GM21529 (cell line): Measurements from ENCODE around the gene RNPS1.

Experiments used
- ATAC-seq: cut with Tn5 transposase; IDR thresholded peaks from one replicate; pipeline ENCODE4 v1.9.1; 2021; ENCODE audit not compliant: unreplicated experiment

RNPS1 gene

DNA sequence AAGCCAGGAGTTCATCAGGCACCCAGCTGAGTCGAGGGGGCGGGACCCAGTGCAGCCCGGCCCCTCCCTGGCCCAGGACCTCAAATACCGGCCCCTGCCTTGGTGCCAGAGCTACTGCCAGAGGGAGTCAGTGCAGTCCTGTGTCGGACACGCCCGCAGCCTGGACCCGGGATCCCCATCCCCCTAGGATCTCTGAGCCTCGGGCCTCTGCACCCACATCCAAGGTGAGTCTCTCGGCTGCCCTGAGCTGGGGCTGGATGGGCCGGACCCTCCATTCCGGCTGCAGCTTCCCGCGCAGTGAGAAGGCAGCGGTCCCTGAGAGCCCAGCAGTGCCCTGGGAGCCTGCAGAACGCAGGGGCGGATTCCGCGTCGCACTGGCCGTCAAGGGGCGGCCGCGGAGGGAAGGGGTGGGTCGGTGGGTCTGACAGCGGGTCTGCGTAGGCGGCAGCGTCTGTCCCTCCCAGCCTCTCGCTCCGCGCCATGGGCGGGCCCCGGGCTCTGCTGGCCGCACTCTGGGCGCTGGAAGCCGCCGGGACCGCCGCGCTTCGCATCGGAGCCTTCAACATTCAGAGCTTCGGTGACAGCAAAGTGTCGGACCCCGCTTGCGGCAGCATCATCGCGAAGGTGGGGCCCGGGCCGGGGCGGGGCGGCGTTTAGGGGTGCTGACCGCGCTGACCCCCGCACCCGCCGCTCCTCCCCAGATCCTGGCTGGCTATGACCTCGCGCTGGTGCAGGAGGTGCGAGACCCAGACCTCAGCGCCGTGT, 31.4 kb downstream of the RNPS1 start, which contains the start of gene DNASE1L2:
TSS of gene DNASE1L2 (plus strand) at position 108 of the 765 bp plus-strand sequence. CDS start at position 481, 373 bp downstream.
- ATAC-seq: no peak

DNA sequence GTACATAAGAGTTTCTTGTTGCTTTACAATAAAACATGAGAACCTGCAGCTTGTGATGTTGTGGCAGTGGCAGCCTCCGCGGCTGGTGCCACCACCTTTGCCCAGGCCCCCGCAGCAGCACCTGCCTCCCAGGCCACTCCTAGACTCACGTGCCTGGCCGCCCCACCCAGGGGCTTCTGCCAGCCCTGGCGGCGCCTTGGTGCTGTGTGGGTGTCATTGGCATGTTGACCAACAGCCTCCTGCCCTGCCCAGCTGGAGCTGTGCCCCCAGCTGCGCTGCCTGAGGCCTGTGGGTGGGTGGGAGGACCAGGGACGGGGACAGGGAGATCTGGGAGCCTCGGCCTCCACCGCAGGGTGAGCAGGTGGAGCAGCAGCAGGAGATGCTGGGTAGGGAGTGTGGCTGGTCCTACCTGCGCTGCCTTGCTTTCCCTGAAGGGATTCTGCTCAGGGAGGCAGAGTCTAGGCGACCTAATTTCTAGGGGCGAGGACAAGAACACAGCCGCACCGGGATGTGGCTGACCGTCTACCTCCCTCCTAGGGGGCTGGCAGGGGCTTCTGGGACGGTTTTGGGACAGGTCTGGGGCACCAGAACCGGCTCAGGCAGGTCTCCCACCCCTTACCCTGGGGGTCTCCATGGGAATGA, 32.1 kb downstream of the RNPS1 start:
- no peak for ATAC-seq

GRCh38 chr16:2235234-2235651, 32.7 kb downstream of the RNPS1 start:
- ATAC-seq: no peak

- ATAC-seq: no peak
Measured at GRCh38 chr16:2234813-2235170, 33.1 kb downstream of the RNPS1 start.

GRCh38 chr16:2233872-2234812, 33.8 kb downstream of the RNPS1 start:
- no peak for ATAC-seq

- ATAC-seq: no peak
Measured at GRCh38 chr16:2233046-2233775, 34.7 kb downstream of the RNPS1 start.

DNA sequence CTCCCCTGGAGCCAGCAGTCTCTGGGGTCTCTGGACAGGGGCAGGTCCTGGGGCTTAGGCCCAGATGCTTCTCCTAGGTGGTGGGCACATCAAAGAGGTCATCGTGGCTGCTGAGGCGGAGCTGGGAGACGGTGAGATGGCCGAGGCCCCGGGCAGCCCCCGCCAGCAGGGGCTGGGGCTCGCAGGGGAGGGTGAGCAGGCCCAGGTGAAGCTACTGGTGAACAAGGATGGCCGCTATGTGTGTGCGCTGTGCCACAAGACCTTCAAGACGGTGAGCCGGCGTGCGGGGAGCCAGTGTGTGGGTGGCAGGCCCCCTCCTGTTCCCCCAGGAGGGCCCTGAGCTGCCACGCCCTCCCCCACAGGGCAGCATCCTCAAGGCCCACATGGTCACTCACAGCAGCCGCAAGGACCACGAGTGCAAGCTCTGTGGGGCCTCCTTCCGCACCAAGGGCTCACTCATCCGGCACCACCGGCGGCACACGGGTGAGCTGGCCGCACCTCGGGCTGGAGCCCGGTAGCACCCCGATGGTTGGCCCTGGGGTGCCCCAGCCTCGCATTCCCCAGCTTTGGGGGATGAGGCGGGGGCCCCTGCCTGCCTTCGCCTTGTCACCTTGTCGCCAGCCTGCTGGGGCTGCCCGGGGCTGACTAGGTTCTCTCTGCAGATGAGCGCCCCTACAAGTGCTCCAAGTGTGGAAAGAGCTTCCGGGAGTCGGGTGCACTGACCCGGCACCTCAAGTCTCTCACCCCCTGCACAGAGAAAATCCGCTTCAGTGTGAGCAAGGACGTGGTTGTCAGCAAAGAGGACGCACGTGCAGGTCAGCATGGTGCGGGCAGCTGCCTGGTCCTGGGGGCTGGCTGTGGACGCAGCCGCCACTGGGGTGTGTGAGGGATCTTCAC, 35.6 kb downstream of the RNPS1 start:
- no peak for ATAC-seq

DNA sequence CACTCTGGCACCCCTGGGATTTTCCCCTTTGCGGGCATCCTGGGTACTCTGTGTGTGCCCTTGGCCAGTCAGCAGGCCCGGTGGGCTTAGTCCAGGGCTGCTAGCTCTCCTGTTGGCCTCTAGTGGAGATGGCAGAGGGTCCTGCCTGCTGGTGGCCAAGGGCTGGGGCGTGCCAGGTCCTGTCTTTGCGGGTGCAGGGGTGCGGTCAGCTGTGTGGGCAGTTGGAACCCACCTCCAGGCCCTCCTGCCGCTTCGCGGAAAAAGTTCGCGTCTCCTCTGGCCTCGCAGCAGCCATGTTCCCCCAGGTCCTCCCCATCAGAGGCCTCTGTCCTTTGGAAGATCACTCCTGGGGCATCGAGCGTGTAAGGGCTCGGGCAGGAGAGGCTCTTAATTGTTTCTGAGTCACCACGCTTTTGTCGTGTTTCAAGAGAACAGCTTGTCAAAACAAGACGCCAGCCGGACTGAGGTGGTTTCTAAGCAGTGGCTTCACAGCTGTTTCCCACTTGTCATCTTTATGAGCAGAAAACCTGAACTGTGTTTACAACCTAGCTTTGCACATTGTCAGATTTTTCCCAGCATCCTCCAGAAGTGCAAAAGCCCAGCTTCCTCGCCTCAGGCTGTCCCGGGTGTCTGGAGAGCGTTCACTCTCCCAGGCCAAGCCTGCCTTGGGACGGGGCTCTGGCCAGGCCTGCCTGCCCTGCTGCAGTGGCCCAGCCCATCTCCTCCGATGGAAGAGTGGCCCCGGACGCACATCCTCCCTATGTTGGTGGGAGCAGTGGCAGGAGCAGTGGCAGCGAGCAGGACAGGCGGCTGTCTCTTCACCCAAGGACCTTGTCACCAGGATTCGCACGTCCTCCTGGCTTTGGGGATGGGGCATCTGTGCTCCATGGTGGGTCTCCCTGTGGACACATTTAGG, 36.7 kb downstream of the RNPS1 start:
- ATAC-seq: no peak

DNA sequence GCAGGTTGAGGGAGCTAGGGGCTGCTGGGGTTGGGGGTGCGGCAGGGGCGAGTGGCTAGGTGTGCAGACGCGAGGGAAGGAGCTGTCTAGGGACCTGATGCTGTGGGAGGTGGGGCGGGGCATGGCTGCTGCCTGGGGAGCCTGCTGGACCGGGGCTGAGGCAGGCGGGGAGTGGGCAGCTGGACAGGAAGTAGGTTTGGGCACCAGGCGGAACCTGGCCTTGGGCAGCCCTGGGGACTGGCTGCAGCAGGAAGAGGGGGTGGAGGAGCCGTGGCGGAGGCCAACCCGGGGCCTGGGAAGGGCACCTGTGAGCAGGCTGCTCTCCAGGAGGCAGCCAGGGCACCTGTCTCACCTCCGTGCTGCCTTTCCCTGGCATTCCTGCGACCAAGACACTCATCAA, 37.5 kb downstream of the RNPS1 start:
- ATAC-seq: no peak

DNA sequence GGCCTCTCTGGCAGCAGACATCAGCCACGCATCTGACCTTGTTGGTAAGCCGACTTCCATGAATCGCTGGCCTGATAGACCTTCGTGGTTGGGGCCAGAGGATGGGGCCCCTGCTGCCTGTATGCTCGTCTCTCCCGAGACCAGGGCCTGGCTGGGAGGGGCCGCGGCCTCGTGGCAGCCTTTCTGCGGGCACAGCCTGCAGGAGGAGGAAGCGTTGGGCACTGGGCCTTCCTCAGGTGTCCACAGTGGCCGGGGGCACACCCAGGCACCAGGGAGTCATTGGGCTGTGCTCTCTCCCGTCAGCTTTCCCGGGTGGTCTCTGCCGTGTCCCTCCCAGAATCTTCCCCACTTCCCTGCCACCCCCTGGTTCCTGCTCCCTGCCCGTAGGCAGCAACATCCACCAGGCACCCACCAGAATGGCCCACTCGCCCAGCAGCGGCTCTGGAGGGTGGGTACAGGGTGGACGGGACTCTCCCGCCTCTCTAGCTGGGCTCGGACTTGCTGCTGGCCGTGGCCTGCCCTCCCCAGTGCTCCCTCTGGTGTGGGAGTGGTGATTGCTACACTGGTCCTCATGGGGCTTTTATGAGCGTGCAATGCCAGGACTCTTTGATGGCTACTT, 38.2 kb downstream of the RNPS1 start:
- no peak for ATAC-seq

DNA sequence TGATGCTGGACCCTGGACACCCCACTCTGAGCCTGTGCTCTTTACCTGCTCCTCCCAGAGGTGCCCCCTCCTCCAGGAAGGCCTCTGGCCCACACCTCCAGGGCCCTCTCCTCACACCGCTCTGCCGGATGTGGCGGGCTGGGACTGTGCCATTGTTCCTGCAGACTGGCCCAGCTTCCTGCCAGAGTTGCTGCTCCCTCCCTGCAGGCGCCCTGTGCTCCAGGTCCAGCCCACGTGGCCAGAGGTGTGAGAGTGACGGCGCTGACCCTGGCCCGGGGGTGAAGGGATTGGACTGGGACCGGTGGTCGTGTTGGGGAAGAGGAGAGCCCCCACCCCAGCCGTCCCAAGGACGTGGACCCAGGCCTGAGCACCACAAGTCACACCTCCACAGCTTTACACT, 38.8 kb downstream of the RNPS1 start:
- no peak for ATAC-seq

DNA sequence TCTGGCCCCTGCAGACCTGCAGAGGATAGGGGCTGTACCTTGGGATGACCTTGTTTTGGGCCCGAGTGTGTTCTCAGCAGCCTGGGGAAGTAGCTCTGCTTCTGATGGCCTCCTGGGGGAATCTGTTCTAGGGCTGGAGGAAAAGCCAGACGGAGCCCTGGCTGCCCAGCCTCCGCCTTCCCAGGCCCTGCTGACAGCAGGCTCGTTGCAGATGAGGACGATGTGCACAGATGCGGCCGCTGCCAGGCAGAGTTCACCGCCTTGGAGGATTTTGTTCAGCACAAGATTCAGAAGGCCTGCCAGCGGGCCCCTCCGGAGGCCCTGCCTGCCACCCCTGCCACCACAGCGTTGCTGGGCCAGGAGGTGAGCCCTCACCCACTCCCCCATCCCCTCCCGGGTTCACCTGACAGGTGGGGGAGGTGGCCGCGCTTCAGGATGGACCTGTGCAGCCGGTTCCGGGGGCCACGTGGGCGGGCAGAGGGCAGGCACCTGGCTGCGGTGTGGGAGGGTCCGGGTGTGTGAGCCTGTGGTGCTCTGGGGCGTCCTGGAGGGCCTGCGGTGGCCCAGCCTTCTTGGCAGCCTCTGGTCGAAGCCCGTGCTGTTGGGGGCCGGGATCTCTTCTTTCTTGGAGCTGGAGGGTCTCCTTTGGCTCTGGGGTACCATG, 39.6 kb downstream of the RNPS1 start:
- ATAC-seq: no peak

DNA sequence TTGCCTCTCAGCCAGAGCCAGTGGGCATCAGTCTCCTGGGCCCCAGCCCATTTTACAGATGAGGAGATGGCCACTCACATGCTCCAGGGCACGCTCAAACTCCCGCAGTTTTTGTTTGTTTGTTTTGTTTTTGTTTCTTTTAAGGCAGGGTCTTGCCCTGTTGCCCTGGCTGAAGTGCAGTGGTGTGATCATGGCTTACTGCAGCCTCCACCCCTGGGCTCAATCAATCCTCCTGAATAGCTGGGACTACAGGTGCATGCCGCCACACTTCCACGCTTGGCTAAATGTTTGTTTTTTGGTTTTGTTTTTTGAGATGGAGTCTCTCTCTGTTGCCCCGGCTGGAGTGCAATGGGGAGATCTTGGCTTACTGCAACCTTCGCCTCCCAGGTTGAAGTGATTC, 41.0 kb downstream of the RNPS1 start:
- ATAC-seq: no peak

- no peak for ATAC-seq
Measured at GRCh38 chr16:2226245-2226793, 41.6 kb downstream of the RNPS1 start.

GRCh38 chr16:2223942-2224486, 43.9 kb downstream of the RNPS1 start:
- ATAC-seq: peak; percentile 19

DNA sequence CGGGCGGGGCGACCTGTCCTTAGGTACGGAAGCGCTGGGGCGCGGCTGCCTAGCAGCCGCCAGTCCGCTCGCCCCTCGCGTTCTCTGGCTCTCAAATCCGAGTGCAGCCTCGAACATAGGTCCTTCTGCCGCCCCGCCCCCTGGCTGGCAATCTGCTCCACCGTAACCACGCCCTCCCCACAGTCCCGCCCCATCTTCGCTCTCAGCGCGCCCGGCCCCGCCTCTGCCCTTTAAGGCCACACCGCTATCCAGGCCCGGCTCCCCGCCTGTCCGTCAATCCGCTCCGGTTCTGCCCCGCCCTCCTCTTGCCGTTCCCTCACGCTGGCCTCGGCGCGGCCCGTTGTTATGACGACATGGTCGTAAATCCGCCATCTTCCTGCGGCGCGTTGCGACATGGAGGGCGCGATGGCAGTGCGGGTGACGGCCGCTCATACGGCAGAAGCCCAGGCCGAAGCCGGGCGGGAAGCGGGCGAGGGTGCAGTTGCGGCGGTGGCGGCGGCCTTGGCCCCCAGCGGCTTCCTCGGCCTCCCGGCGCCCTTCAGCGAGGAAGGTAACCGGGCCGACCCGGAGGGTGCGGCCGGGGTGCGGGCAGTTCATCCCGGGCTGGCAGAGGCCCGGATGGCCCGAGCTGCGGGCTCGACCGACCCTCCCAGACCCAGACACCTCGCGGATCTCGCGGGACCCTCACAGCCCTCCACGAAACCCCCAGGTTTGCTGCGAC, 44.5 kb downstream of the RNPS1 start, which contains the start of gene E4F1:
TSS of gene E4F1 (plus strand) at position 371 of the 721 bp plus-strand sequence. CDS start at position 394, 23 bp downstream.
- ATAC-seq: peak; percentile 86
